HepG2 (cell line): ENCODE data around the gene FITM1. TPM values are rescaled to one million over a fixed set of nuclear protein-coding genes. Genes with fewer than 3 reads are reported as not detected.

Experiments used
- ARNT2 ChIP-seq: sonication (generic); formaldehyde crosslinking; IDR thresholded peaks from 2 replicates; pipeline ENCODE4 v1.8.0; 2022; ENCODE audit warnings: mild to moderate bottlenecking, low read depth, missing genetic modification reagents, moderate library complexity
- CBX5 ChIP-seq: sonication (generic); formaldehyde crosslinking; IDR thresholded peaks from 2 replicates; pipeline ENCODE4 v1.4.0; 2020; ENCODE audit warnings: missing genetic modification reagents, borderline replicate concordance
- CSRNP1 ChIP-seq: sonication (generic); formaldehyde crosslinking; IDR thresholded peaks from 2 replicates; pipeline ENCODE4 v1.8.1; 2023; ENCODE audit warnings: mild to moderate bottlenecking, missing genetic modification reagents
- DNMT1 ChIP-seq: sonication (generic); formaldehyde crosslinking; IDR thresholded peaks from 2 replicates; pipeline ENCODE4 v1.5.1; 2020; ENCODE audit warnings: mild to moderate bottlenecking, missing genetic modification reagents
- DRAP1 ChIP-seq: IDR thresholded peaks from 2 replicates; pipeline ENCODE4 v1.6.1; 2016; ENCODE audit warnings: missing genetic modification reagents, missing compliant biosample characterization
- EED ChIP-seq: sonication (generic); formaldehyde crosslinking; IDR thresholded peaks from 2 replicates; pipeline ENCODE4 v1.5.0; 2020; ENCODE audit warnings: mild to moderate bottlenecking, missing genetic modification reagents
- HMG20B ChIP-seq: conservative IDR thresholded peaks from 2 replicates; pipeline ENCODE4 v1.6.1; 2016; ENCODE audit warnings: missing genetic modification reagents, missing compliant biosample characterization
- KDM5A ChIP-seq: fragments of 200-600 bp; sonication (generic); IDR thresholded peaks from 2 replicates; pipeline ENCODE4 v1.7.0; 2018; ENCODE audit warnings: antibody characterized with exemption, mild to moderate bottlenecking, low read length, borderline replicate concordance
- KLF15 ChIP-seq: sonication (generic); formaldehyde crosslinking; IDR thresholded peaks from 2 replicates; pipeline ENCODE4 v1.8.1; 2023; ENCODE audit warnings: borderline replicate concordance, mild to moderate bottlenecking, inconsistent platforms, missing genetic modification reagents, mixed read lengths
- KMT2B ChIP-seq: IDR thresholded peaks from 2 replicates; pipeline ENCODE4 v1.6.1; 2016; ENCODE audit warnings: missing genetic modification reagents, missing compliant biosample characterization
- MTA1 ChIP-seq: sonication (generic); formaldehyde crosslinking; IDR thresholded peaks from 2 replicates; pipeline ENCODE4 v1.4.0; 2020; ENCODE audit warnings: missing genetic modification reagents, mild to moderate bottlenecking, borderline replicate concordance
- NKX3-1 ChIP-seq: sonication (generic); formaldehyde crosslinking; IDR thresholded peaks from 2 replicates; pipeline ENCODE4 v1.5.0; 2020; ENCODE audit warnings: missing genetic modification reagents
- ZBTB46 ChIP-seq: sonication (generic); formaldehyde crosslinking; IDR thresholded peaks from 2 replicates; pipeline ENCODE4 v1.4.0; 2020; ENCODE audit warnings: mild to moderate bottlenecking, missing genetic modification reagents, borderline replicate concordance
- ZFP1 ChIP-seq: IDR thresholded peaks from 2 replicates; pipeline ENCODE4 v1.6.1; 2016
- ZNF180 ChIP-seq: sonication (generic); formaldehyde crosslinking; IDR thresholded peaks from 2 replicates; pipeline ENCODE4 v1.4.0; 2020; ENCODE audit warnings: low read depth, missing genetic modification reagents, borderline replicate concordance
- ZNF326 ChIP-seq: sonication (generic); formaldehyde crosslinking; IDR thresholded peaks from 2 replicates; pipeline ENCODE4 v1.4.0; 2020; ENCODE audit warnings: missing genetic modification reagents, borderline replicate concordance
- ZNF784 ChIP-seq: sonication (generic); formaldehyde crosslinking; IDR thresholded peaks from 2 replicates; pipeline ENCODE4 v1.5.1; 2020; ENCODE audit warnings: missing genetic modification reagents, mild to moderate bottlenecking, borderline replicate concordance
- ZNF850 ChIP-seq: sonication (generic); formaldehyde crosslinking; conservative IDR thresholded peaks from 2 replicates; pipeline ENCODE4 v1.9.0; 2021; ENCODE audit warnings: mild to moderate bottlenecking, missing genetic modification reagents
- ZZZ3 ChIP-seq: sonication (generic); formaldehyde crosslinking; IDR thresholded peaks from 2 replicates; pipeline ENCODE4 v1.4.0; 2020; ENCODE audit warnings: missing genetic modification reagents, mild to moderate bottlenecking, borderline replicate concordance
- polyA plus RNA-seq, 8 experiments: library from polyadenylated mRNA; depleted of rRNA in 3 of 8; stranded (reverse) in 7 of 8; unstranded in 1 of 8; fragments of >200 nt; fragmentation: Illumina TruSeq in 4 of 8; extraction: Trizol in 4 of 8; gene quantifications; 2 replicates each; pipeline versions ENCODE4 v1.2.1 to v1.2.3, GENCODE V29; 2011 to 2016; ENCODE audit warnings: low read depth in 4 of 8, missing spikeins in 1 of 8, mixed read lengths in 1 of 8; ENCODE audit not compliant: insufficient read depth in 1 of 8
- total RNA-seq, 5 experiments: library from RNA; depleted of rRNA; stranded (reverse); fragments of >200 nt; fragmentation: Illumina TruSeq; extraction: Trizol; gene quantifications; 2 replicates each; pipeline ENCODE4 v1.2.3, GENCODE V29; 2016; ENCODE audit warnings: low read depth in 1 of 5
- TF ChIP-seq, protein P1 (sequence below): sonication (generic); formaldehyde crosslinking; IDR thresholded peaks from 2 replicates; pipeline ENCODE4 v1.8.0; 2022; ENCODE audit warnings: mild to moderate bottlenecking, missing genetic modification reagents
- TF ChIP-seq, protein P2 (sequence below): sonication (generic); formaldehyde crosslinking; IDR thresholded peaks from 2 replicates; pipeline ENCODE4 v1.4.0; 2020; ENCODE audit warnings: missing genetic modification reagents

The FITM1 gene
- total and polyA plus RNA-seq, 2 of the 13 experiments (the other 11 are each of a cell fraction or from before 2014, with no cell fraction given): 2.7 to 5.8 TPM

DNA sequence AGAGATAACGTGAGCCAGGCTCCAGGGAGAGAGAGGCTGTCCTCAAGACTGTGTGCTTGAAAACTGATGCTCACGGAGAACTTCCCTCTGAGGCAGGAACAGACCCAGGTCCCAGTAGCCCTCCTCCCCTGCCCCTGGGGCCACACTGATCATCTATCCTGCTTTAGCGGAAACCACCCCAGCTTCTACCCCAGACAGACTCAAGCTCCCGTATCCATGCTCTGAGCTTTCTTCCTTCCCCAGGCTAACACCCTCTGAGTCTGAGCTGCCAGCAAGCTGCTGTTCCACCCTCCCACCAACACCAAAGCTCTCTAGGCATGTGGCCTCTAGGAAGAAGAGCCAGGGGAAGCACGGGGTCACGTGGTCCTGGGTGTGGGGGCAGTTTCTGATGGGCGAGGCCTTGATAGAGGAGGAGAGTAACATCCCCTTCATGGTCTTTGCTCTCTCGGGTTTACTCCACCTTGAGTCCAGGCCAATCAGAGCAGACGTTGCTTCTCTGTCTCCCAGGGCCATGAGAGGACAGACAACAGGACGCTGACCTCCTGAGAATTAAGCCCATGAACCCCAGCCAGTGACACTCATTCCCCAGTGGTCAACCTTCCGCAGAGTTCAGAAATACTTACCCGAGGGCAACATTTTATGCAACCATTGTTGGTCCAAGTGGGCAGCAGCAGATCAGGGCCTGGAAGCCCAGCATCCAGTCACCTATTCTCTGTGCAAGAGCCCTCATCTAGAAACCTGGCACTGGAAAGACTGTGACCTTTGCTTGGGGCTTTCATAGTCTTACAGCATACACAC lies 35.0 kb upstream of the FITM1 start (continued):
- TF ChIP-seq ZNF850: no peak
- TF ChIP-seq ZBTB46 (CRISPR knock-in tag): peak; percentile 98; the same call in 1 of the 2 replicates
- TF ChIP-seq CBX5: peak; percentile 97
- peak; percentile 68 for TF ChIP-seq NKX3-1 (CRISPR knock-in tag)
- TF ChIP-seq EED (CRISPR knock-in tag): no peak; the same call in 1 of the 2 replicates
- TF ChIP-seq KLF15 (CRISPR knock-in tag): peak; percentile 94
- TF ChIP-seq, protein P1, sequence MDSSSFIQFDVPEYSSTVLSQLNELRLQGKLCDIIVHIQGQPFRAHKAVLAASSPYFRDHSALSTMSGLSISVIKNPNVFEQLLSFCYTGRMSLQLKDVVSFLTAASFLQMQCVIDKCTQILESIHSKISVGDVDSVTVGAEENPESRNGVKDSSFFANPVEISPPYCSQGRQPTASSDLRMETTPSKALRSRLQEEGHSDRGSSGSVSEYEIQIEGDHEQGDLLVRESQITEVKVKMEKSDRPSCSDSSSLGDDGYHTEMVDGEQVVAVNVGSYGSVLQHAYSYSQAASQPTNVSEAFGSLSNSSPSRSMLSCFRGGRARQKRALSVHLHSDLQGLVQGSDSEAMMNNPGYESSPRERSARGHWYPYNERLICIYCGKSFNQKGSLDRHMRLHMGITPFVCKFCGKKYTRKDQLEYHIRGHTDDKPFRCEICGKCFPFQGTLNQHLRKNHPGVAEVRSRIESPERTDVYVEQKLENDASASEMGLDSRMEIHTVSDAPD (CRISPR knock-in tag): peak; percentile 95
- no peak for TF ChIP-seq ZNF180 (CRISPR knock-in tag)
- peak; percentile 89 for TF ChIP-seq HMG20B (CRISPR knock-in tag)
- peak; percentile 82; the same call in 1 of the 2 replicates for TF ChIP-seq MTA1
- TF ChIP-seq, protein P2, sequence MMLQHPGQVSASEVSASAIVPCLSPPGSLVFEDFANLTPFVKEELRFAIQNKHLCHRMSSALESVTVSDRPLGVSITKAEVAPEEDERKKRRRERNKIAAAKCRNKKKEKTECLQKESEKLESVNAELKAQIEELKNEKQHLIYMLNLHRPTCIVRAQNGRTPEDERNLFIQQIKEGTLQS (CRISPR knock-in tag): peak; percentile 44
- TF ChIP-seq KDM5A: no peak
- TF ChIP-seq DRAP1 (CRISPR knock-in tag): peak; percentile 97
- TF ChIP-seq ZNF326: peak; percentile 90
- TF ChIP-seq ZZZ3 (CRISPR knock-in tag): peak; percentile 24; the same call in 1 of the 2 replicates
- peak; percentile 98 for TF ChIP-seq CSRNP1
- TF ChIP-seq ZFP1 (CRISPR knock-in tag): peak; percentile 69; the same call in 1 of the 2 replicates
- TF ChIP-seq ZNF784 (CRISPR knock-in tag): peak; percentile 55
- TF ChIP-seq ARNT2 (CRISPR knock-in tag): peak; percentile 99
- no peak for TF ChIP-seq DNMT1 (CRISPR knock-in tag)
- TF ChIP-seq KMT2B (CRISPR knock-in tag): peak; percentile 91
